ENCODE results near the gene VWCE. TPM values are rescaled to one million over a fixed set of nuclear protein-coding genes. Genes with fewer than 3 reads are reported as not detected.

Gene VWCE
- 8.9 and 13.0 TPM in 2 replicates for total RNA-seq

DNA sequence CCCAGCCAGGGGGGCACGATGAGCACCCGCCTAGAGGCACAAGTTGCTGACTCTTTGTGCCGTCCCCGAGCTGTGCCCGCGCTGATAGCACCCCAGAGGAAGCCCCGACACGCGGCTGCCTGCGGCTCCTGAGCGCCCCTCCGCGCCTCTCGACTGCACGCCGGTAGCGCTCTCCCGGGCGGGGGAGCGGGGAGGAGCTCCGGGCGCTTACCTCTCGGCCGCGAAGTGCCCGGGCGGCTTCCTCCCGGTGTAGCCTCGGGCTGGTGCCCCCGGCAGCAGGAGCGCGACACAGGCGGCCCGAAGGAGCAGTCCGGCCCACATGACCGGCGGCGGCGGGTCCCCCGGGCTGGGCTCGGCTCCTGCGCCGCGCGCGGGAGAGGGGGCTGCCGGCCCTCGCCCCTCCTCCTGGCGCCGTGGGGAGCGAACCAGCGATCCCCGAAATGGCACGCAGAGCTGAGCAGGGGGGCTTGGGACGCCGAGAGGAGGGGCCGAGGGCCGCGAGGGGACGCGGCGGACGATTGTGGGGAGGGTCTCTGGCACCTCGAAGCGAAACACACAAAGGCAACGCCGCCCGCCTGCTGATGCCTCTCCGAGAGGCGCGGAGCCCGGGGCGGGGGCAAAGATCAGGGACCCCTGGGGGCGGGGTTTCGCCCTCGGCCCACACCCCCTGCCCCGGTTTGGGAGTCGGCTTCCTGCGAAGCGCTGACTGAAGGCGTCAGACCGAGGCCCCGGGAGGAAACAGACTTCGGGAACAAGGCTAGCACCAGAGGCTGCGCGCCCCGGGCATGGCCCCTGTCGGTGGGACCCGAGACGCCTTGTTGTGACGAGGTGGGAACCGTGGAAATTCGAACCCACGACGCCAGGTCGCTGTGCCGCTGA is at the start of gene VWCE:
Gene VWCE (minus strand): TSS at position 600 of the 879 bp plus-strand sequence. CDS start 279 bp downstream, at position 321.

DNA sequence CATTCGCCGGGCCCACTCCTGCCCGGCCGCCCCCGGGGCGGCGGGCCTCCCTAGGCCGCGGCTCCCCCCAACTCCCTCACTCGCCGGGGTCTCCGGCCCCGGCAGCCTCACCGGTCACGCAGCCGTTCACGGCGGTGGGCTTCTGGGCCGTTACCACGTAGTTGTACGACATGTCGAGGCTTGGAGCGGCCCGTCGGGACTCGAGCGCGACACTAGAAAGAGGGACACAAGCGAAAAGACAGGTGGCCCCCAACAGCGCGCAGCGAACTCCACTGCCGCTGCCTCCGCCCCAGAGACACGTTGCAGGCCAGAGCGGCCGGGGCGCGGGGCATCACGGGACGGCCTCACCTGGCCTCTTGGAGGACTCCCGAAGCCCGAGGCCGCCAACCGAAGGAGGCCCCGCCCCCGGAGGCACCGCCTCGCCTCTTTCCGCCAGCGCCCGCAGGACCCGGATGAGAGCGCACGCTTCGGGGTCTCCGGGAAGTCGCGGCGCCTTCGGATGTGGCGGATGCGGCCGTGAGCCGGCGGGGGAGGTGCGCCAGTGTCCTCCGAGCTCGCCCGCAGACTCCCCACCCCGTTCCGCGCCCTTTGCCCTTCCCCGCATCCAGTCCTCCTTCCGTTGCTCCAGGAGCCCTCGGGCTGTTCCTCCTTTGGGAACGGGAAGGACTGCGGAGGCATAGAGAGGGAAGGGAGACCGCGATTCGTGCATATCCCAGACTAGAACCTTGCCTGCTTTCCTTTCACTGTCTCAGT is 37.9 kb upstream of the VWCE start, which contains the start of the genes DDB1 and TKFC:
Gene DDB1 (minus strand): TSS at position 309 of the 753 bp plus-strand sequence. CDS start 137 bp downstream, at position 172.
Gene TKFC (plus strand): TSS at position 432 of the 753 bp plus-strand sequence. CDS start 1,501 bp downstream, outside the sequence.

GRCh38 chr11:61240875-61241274 is 54.2 kb downstream of the VWCE start, which contains the start of gene PGA5:
Gene PGA5, plus strand, starts transcription at chr11:61241175. Its CDS starts 52 bp downstream, at chr11:61241227.

GRCh38 chr11:61222047-61222446 is 73.1 kb downstream of the VWCE start, which contains the start of gene PGA4:
Gene PGA4, plus strand, starts transcription at chr11:61222347. Its CDS starts 54 bp downstream, at chr11:61222401.

Other genes starting within 250 kb of the VWCE start
- gene CD5, start 192.8 kb downstream of the VWCE start, total RNA-seq, result not detected in 2 replicates
- 10.5 and 12.0 TPM in 2 replicates for gene VPS37C, start 133.9 kb downstream of the VWCE start, total RNA-seq
- not detected in 2 replicates for gene PGA3, start 91.8 kb downstream of the VWCE start, total RNA-seq
- gene PGA4, start 73.0 kb downstream of the VWCE start, total RNA-seq, result not detected in 2 replicates
- not detected in 2 replicates for gene PGA5, start 54.1 kb downstream of the VWCE start, total RNA-seq
- gene DDB1, start 37.8 kb upstream of the VWCE start, total RNA-seq, result 207 and 209 TPM in 2 replicates
- gene TKFC, start 37.9 kb upstream of the VWCE start, total RNA-seq, result 18.6 and 55.4 TPM in 2 replicates
- 49.5 and 83.3 TPM in 2 replicates for gene CYB561A3, start 66.6 kb upstream of the VWCE start, total RNA-seq
- gene TMEM138, start 67.1 kb upstream of the VWCE start, total RNA-seq, result 19.5 and 22.8 TPM in 2 replicates
- 12.3 and 17.0 TPM in 2 replicates for gene TMEM216, start 97.3 kb upstream of the VWCE start, total RNA-seq
- 36.6 and 38.1 TPM in 2 replicates for gene CPSF7, start 134.7 kb upstream of the VWCE start, total RNA-seq
- gene SDHAF2, start 134.8 kb upstream of the VWCE start, total RNA-seq, result 24.6 and 55.2 TPM in 2 replicates
- gene LRRC10B, start 213.4 kb upstream of the VWCE start, total RNA-seq, result not detected in 2 replicates